Heart left ventricle (tissue), 16 donors: ENCODE data around the gene PRSS33. TPM values are rescaled to one million over a fixed set of nuclear protein-coding genes. Genes with fewer than 3 reads are reported as not detected.

Experiments used
- ATAC-seq, 4 donors: fragments of 200-7000 bp; cut with Tn5 transposase; one replicate each; pipeline ENCODE4 v1.9.1; 2020 to 2022; ENCODE audit warnings: moderate library complexity in 4 of 4, mild to moderate bottlenecking in 3 of 4, moderate number of reproducible peaks in 1 of 4
- DNase-seq, 5 donors: peaks; one replicate each; pipeline ENCODE4 v3.0.0-alpha.2; 2020
- H3K27ac ChIP-seq, 12 donors: fragments of 200-600 bp; sonication (generic) in 4 of 12; one replicate each; pipeline versions ENCODE4 v1.5.0 to v1.8.0; 2016 to 2022; ENCODE audit warnings: mild to moderate bottlenecking in 2 of 12
- H3K27me3 ChIP-seq, 9 donors: fragments of 200-600 bp; sonication (generic) in 2 of 9; one replicate each; pipeline versions ENCODE4 v1.5.1 to v1.8.0; 2016 to 2022; ENCODE audit warnings: mild to moderate bottlenecking in 3 of 9
- H3K36me3 ChIP-seq, 9 donors: fragments of 200-600 bp; sonication (generic) in 2 of 9; one replicate each; pipeline versions ENCODE4 v1.5.0 to v1.8.0; 2018 to 2022; ENCODE audit warnings: mild to moderate bottlenecking in 2 of 9
- H3K4me1 ChIP-seq, 12 donors: fragments of 200-600 bp; sonication (generic) in 4 of 12; one replicate each; pipeline versions ENCODE4 v1.5.0 to v1.8.0; 2016 to 2022; ENCODE audit warnings: mild to moderate bottlenecking in 3 of 12
- H3K4me3 ChIP-seq, 12 donors: fragments of 200-600 bp; sonication (generic) in 4 of 12; one replicate each; pipeline versions ENCODE4 v1.5.0 to v1.8.0; 2017 to 2022; ENCODE audit warnings: mild to moderate bottlenecking in 9 of 12, moderate library complexity in 4 of 12
- H3K9me3 ChIP-seq, 12 donors: fragments of 200-600 bp; sonication (generic) in 4 of 12; one replicate each; pipeline versions ENCODE4 v1.5.0 to v1.8.0; 2016 to 2022; ENCODE audit warnings: mild to moderate bottlenecking in 1 of 12
- CTCF ChIP-seq, 12 donors: fragments of 200-600 bp; sonication (generic) in 4 of 12; IDR thresholded peaks; one replicate each; pipeline versions ENCODE4 v1.5.0 to v1.8.0; 2018 to 2022; ENCODE audit warnings: antibody characterized with exemption in 12 of 12, mild to moderate bottlenecking in 5 of 12
- POLR2A ChIP-seq, 2 donors: fragments of 450-650 bp; IDR thresholded peaks; one replicate each; pipeline ENCODE4 v1.6.1; 2017; ENCODE audit warnings: antibody characterized with exemption in 2 of 2, mild to moderate bottlenecking in 2 of 2, moderate library complexity in 2 of 2
- WGBS, 4 donors: extraction: QIAGEN DNeasy Blood & Tissue Kit in 2 of 4; methylation state at CpG; one replicate each; pipeline versions ENCODE4 v1.1.5 to v1.1.7; 2013 to 2018; 5-methylcytosine and 5-hydroxymethylcytosine counted together
- intact Hi-C, 10 donors: fragments of 100-400 bp; cut with DNase I; formaldehyde crosslinking; loops; one replicate each; pipeline versions ENCODE4 v1.11.1 to v1.14.2; 2022
- polyA plus RNA-seq, 2 donors: library from polyadenylated mRNA; stranded (reverse); fragments of 200-250 nt; gene quantifications; one replicate each; pipeline ENCODE4 v1.2.3, GENCODE V29; 2013
- total RNA-seq, 9 donors: library from RNA; depleted of rRNA in 2 of 9; stranded (reverse); fragments of >200 nt in 2 of 9; fragmentation: NEBNext Ultra II Directional in 3 of 9; extraction: Animal tissue kit (Norgen Biotek cat#: 25700) in 3 of 9; gene quantifications; one replicate each; pipeline versions ENCODE4 v1.1.0 to v1.2.4, GENCODE V29; 2016 to 2023
- donor health status: ischemic (EF 13 %, LVEDD 7.1; RV severe dilation, severe dysfunction).
- donor health status: healthy with polysubstance abuse.
- donor health status: DM: no; HTN: yes; CAD: no.
- donor health status: DM: no; HTN: no; CAD: no.
- donor health status: ischemic (EF 25% LVEDD 6.9; RV normal size, moderate dysfunction).
- donor health status: ischemic (EF 25% LVEDD 5.7; RV mildly dilated, moderate dysfunction).
- donor health status: healthy.
- donor health status: DM: yes; HTN: yes; CAD: no.
- donor health status: ischemic (EF 35%, LVEDD 5.7; RV mildly dilated, moderate dysfunction).
- donor health status: nonischemic (EF 11% LVEDD 7.7; RV severe dilation, severe dysfunction).
- donor health status: DM: yes; HTN: yes; CAD: no.
- donor health status: PGD.
- donor health status: ischemic (EF 29% LVEDD 5.4; RV normal size, mild dysfunction).
- donor health status: nonischemic (EF 23%, LVEDD 6.1; RV moderate dilation, normal function).

PRSS33 gene
- total and polyA plus RNA-seq, 11 donors = not detected

GRCh38 chr16:2817340-2818271 lies 30.2 kb upstream of the PRSS33 start:
- Histone ChIP-seq H3K4me1 (no peaks in the 10 kb centered on the region), H3K9me3 (no peaks in the 10 kb centered on the region), H3K36me3 (no peaks in the 10 kb centered on the region), H3K27me3 (peaks cover 0 to 53% (median 9%) of the 10 kb centered on the region in 9 donors), H3K4me3 (peak overlapping the region in 1 of 12 donors; percentile 13), H3K27ac (no peak overlapping the region)
- no peak for ATAC-seq
- TF ChIP-seq CTCF (IDR thresholded peaks at IDR 0.05) (no peak), POLR2A (IDR thresholded peaks at IDR 0.05) (no peak)
- intact Hi-C loops = no loop called here
- 64 to 77% (median 67%) methylated on average over 65 to 68 of the region's 68 CpGs for WGBS, 4 donors
- DNase-seq = no peak

DNA sequence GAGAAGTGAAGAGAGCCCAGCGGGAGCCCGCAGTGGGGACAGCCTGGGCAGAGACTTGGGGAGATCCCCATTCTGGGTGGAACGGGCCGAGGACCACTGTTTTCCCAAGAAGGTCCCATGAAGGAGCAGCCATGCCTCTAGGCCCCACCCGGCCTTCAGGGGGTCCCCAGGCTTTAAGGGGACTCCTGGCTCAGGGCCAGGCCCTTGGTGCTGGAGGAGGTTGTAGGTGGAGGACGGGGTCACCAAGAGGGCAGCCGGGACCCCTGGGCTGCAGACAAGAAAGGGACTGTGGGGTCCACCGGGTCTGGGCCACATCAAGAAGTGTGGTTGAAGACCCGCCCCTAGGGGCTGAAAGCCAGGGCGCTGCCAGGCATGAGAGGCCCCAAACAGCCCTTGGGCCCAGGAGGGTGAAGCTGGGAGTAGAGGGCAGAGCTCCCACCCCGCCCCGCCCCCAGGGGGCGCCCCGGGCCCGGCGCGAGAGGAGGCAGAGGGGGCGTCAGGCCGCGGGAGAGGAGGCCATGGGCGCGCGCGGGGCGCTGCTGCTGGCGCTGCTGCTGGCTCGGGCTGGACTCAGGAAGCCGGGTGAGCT lies 29.5 kb upstream of the PRSS33 start, which contains the start of gene PRSS21:
TSS of gene PRSS21 (plus strand) at position 487 of the 589 bp plus-strand sequence. CDS start at position 519, 32 bp downstream.
- Histone ChIP-seq H3K27ac (no peak within 1 kb of the TSS), H3K4me1 (peaks cover 0 to 4% (median 0%) of the 10 kb centered on the region in 12 donors), H3K9me3 (no peaks in the 10 kb centered on the region), H3K4me3 (peak within 1 kb of the TSS in 1 of 12 donors; percentile 13), H3K36me3 (no peaks in the 10 kb centered on the region), H3K27me3 (peaks cover 0 to 59% (median 9%) of the 10 kb centered on the region in 9 donors)
- ATAC-seq = no peak
- intact Hi-C loops = no loop called here
- TF ChIP-seq POLR2A (IDR thresholded peaks at IDR 0.05) (no peak), CTCF (IDR thresholded peaks at IDR 0.05) (peak in 2 of 12 donors; percentile 9 to 13)
- WGBS, 4 donors = 58 to 74% (median 68%) methylated on average over 24 to 28 of the region's 28 CpGs
- DNase-seq = no peak

GRCh38 chr16:2815299-2815771 lies 28.0 kb upstream of the PRSS33 start:
- peaks cover 0 to 9% (median 0%) of the 10 kb centered on the region in 12 donors for H3K4me1 ChIP-seq
- peaks cover 0 to 69% (median 11%) of the 10 kb centered on the region in 9 donors for H3K27me3 ChIP-seq
- H3K9me3 ChIP-seq = no peaks in the 10 kb centered on the region
- no peak for DNase-seq
- no peak overlapping the region for H3K27ac ChIP-seq
- H3K4me3 ChIP-seq = no peak overlapping the region
- ATAC-seq = no peak
- intact Hi-C loops = no loop called here
- TF ChIP-seq POLR2A (IDR thresholded peaks at IDR 0.05) (no peak), CTCF (IDR thresholded peaks at IDR 0.05) (no peak)
- no peaks in the 10 kb centered on the region for H3K36me3 ChIP-seq
- WGBS, 4 donors = 70 to 84% (median 73%) methylated on average over 6 to 10 of the region's 10 CpGs
